CD4-positive, alpha-beta T cell treated with Interferon gamma for 1 hour (primary cell): Measurements from ENCODE around the gene RANGRF.
"Not testable (repeated sequence)": the region's sequence is repeated elsewhere in the genome, so short reads cannot be mapped to it uniquely, and the experiment has no call there.

Experiments
- DNase-seq: peaks from one replicate; pipeline ENCODE4 v3.0.0-alpha.2; 2020

RANGRF gene

GRCh38 chr17:8288336-8289102 is at the start of gene RANGRF:
Gene RANGRF, plus strand, starts transcription at chr17:8288670. Its CDS starts 119 bp downstream, at chr17:8288789.
- DNase-seq: peak; percentile 76

GRCh38 chr17:8243827-8244226 is 44.6 kb upstream of the RANGRF start:
- DNase-seq: no peak

GRCh38 chr17:8244768-8245167 is 43.7 kb upstream of the RANGRF start:
- DNase-seq: no peak

GRCh38 chr17:8248751-8249607 is 39.5 kb upstream of the RANGRF start, which contains the start of gene PFAS:
Gene PFAS, plus strand, starts transcription at chr17:8249289. Its CDS starts 4,649 bp downstream, at chr17:8253938.
- DNase-seq: peak; percentile 94

GRCh38 chr17:8249621-8250500 is 38.6 kb upstream of the RANGRF start:
- no peak for DNase-seq

- not testable (repeated sequence) for DNase-seq
Measured at GRCh38 chr17:8251411-8251810, 37.1 kb upstream of the RANGRF start.

GRCh38 chr17:8253801-8254200 is 34.7 kb upstream of the RANGRF start:
- no peak for DNase-seq

GRCh38 chr17:8254881-8255280 is 33.6 kb upstream of the RANGRF start:
- no peak for DNase-seq

- DNase-seq: no peak
Measured at GRCh38 chr17:8255499-8255898, 33.0 kb upstream of the RANGRF start.

- DNase-seq: no peak
Measured at GRCh38 chr17:8256291-8256690, 32.2 kb upstream of the RANGRF start.

- no peak for DNase-seq
Measured at GRCh38 chr17:8256691-8257090, 31.8 kb upstream of the RANGRF start.

- DNase-seq: no peak
Measured at GRCh38 chr17:8257801-8258200, 30.7 kb upstream of the RANGRF start.

- DNase-seq: no peak
Measured at GRCh38 chr17:8264320-8264719, 24.1 kb upstream of the RANGRF start.

- DNase-seq: no peak
Measured at GRCh38 chr17:8264836-8265542, 23.5 kb upstream of the RANGRF start.

- no peak for DNase-seq
Measured at GRCh38 chr17:8266648-8267479, 21.6 kb upstream of the RANGRF start.

- no peak for DNase-seq
Measured at GRCh38 chr17:8267480-8268147, 20.9 kb upstream of the RANGRF start.

- no peak for DNase-seq
Measured at GRCh38 chr17:8268550-8269298, 19.7 kb upstream of the RANGRF start.

- no peak for DNase-seq
Measured at GRCh38 chr17:8272421-8272820, 16.0 kb upstream of the RANGRF start.

GRCh38 chr17:8273884-8274444 is 14.5 kb upstream of the RANGRF start:
- no peak for DNase-seq

- DNase-seq: no peak
Measured at GRCh38 chr17:8274816-8275215, 13.7 kb upstream of the RANGRF start.
